Fibroblast of lung (primary cell): Measurements from ENCODE around the gene WWOX. TPM values are rescaled to one million over a fixed set of nuclear protein-coding genes. Genes with fewer than 3 reads are reported as not detected.

Source experiments
- DNase-seq, 2 donors: peaks; one replicate each; pipeline versions ENCODE4 v3.0.0 to v3.0.0-alpha.2; 2010; ENCODE audit warnings: low read depth in 2 of 2
- H2AFZ ChIP-seq: 2 replicates; pipeline ENCODE4 v1.5.1; 2012; ENCODE audit warnings: low read length, control low read depth, inconsistent platforms
- H3K27ac ChIP-seq: 2 replicates; pipeline ENCODE4 v1.5.1; 2011; ENCODE audit warnings: low read length, control low read depth; ENCODE audit not compliant: insufficient read depth
- H3K27me3 ChIP-seq: 2 replicates; pipeline ENCODE4 v1.5.1; 2011; ENCODE audit warnings: mild to moderate bottlenecking, low read length; ENCODE audit not compliant: control insufficient read depth, insufficient read depth
- H3K36me3 ChIP-seq: 2 replicates; pipeline ENCODE4 v1.5.1; 2011; ENCODE audit warnings: low read length; ENCODE audit not compliant: control insufficient read depth, insufficient read depth
- H3K4me1 ChIP-seq: 2 replicates; pipeline ENCODE4 v1.5.1; 2011; ENCODE audit warnings: low read length; ENCODE audit not compliant: control insufficient read depth, insufficient read depth; ENCODE audit errors: extremely low read depth
- H3K4me2 ChIP-seq: 2 replicates; pipeline ENCODE4 v1.5.1; 2011; ENCODE audit warnings: low read length, control low read depth; ENCODE audit not compliant: insufficient read depth; ENCODE audit errors: extremely low read depth
- H3K4me3 ChIP-seq, 4 experiments: fragments of 200-600 bp in 1 of 4; sonication (generic) in 1 of 4; replicated peaks in 1 of 4; 2 replicates each; pipeline ENCODE4 v1.5.1; 2011 to 2016; ENCODE audit warnings: low read length in 4 of 4, low read depth in 3 of 4, mild to moderate bottlenecking in 3 of 4, control low read depth in 2 of 4, inconsistent platforms in 1 of 4, mixed read lengths in 1 of 4; ENCODE audit not compliant: insufficient read depth in 1 of 4; ENCODE audit errors: control extremely low read depth in 1 of 4
- H3K79me2 ChIP-seq: 2 replicates; pipeline ENCODE4 v1.5.1; 2012; ENCODE audit warnings: mild to moderate bottlenecking, low read length, inconsistent platforms; ENCODE audit not compliant: control insufficient read depth, insufficient read depth
- H3K9ac ChIP-seq: 2 replicates; pipeline ENCODE4 v1.5.1; 2011; ENCODE audit warnings: mild to moderate bottlenecking, low read length, control low read depth; ENCODE audit not compliant: insufficient read depth
- H3K9me3 ChIP-seq: 2 replicates; pipeline ENCODE4 v1.5.1; 2012; ENCODE audit warnings: low read depth, low read length; ENCODE audit not compliant: control insufficient read depth, insufficient read depth
- H4K20me1 ChIP-seq: 2 replicates; pipeline ENCODE4 v1.5.1; 2011; ENCODE audit warnings: low read length; ENCODE audit not compliant: control insufficient read depth, insufficient read depth; ENCODE audit errors: extremely low read depth
- CTCF ChIP-seq, 2 donors: IDR thresholded peaks in 1 of 2; conservative IDR thresholded peaks in 1 of 2; 1 replicate in 1 of 2; 2 replicates in 1 of 2; pipeline ENCODE4 v1.5.1; 2011 to 2012; ENCODE audit warnings: low read length in 2 of 2, control low read depth in 1 of 2, inconsistent platforms in 1 of 2, low read depth in 1 of 2, mild to moderate bottlenecking in 1 of 2
- EZH2 ChIP-seq: IDR thresholded peaks from 2 replicates; pipeline ENCODE4 v1.5.1; 2012; ENCODE audit warnings: low read length, control low read depth, mild to moderate bottlenecking; ENCODE audit errors: missing control alignments
- polyA plus RNA-seq, 2 donors: library from polyadenylated mRNA; depleted of rRNA in 1 of 2; stranded (reverse) in 1 of 2; unstranded in 1 of 2; fragments of >200 nt; gene quantifications; 2 replicates each; pipeline ENCODE4 v1.2.1, GENCODE V29; 2011 to 2012; ENCODE audit warnings: missing spikeins in 1 of 2
- total RNA-seq: library from RNA; depleted of rRNA; stranded (reverse); fragments of >200 nt; gene quantifications from 2 replicates; pipeline ENCODE4 v1.2.1, GENCODE V29; 2014

WWOX gene
- total and polyA plus RNA-seq, 2 donors (not counting 1 experiment from before 2014, with no cell fraction given), result 5.6 to 16.3 TPM

DNA sequence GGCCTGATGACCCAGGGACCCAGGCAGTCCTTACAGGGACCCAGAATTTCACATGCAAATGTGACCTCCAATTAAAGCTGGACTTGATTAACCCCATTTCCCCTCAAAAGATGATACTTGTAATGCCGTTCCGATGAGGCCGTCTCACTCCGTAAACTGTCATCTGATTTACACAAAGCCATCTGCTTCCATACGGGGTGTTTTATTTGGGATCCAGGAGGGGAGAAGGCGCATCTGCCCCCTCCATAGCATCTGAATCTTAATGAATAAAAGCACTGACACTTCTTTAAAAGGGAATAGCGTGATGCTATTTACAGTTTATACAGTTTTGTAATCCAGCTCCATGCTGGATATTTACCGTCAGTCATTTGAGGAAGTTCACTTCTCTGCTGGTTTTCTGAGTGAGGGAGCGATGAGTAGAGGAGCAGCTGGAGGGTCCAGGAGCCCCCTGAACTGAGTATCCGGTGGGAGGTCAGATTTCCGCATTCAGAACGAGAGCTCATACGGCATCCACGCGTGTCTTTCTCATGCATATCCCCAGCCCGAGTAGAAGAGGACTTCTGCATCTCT lies 452.7 kb downstream of the WWOX start:
- Histone ChIP-seq H4K20me1 (no peaks in the 10 kb centered on the region), H3K4me1 (no peaks in the 10 kb centered on the region), H3K4me3 (no peak overlapping the region), H3K9me3 (no peaks in the 10 kb centered on the region), H3K9ac (no peak overlapping the region), H3K79me2 (no peaks in the 10 kb centered on the region), H3K4me2 (no peak overlapping the region), H2AFZ (no peak overlapping the region), H3K36me3 (no peaks in the 10 kb centered on the region), H3K27me3 (no peaks in the 10 kb centered on the region), H3K27ac (no peak overlapping the region)
- DNase-seq, result no peak
- TF ChIP-seq EZH2 (no peak), CTCF (conservative IDR thresholded peaks at IDR 0.05 in 1 of 2, IDR thresholded peaks at IDR 0.05 in 1 of 2; ENCODE audit: low read depth in 1 of 2, low read length in 2 of 2) (no peak)

- no peak overlapping the region for H3K4me2 ChIP-seq
- no peaks in the 10 kb centered on the region for H3K36me3 ChIP-seq
- H3K9ac ChIP-seq, result no peak overlapping the region
- H4K20me1 ChIP-seq, result no peaks in the 10 kb centered on the region
- H3K9me3 ChIP-seq, result no peaks in the 10 kb centered on the region
- no peak overlapping the region for H3K27ac ChIP-seq
- DNase-seq, result no peak
- no peaks in the 10 kb centered on the region for H3K27me3 ChIP-seq
- H3K4me3 ChIP-seq, result no peak overlapping the region
- no peaks in the 10 kb centered on the region for H3K4me1 ChIP-seq
- TF ChIP-seq EZH2 (no peak), CTCF (conservative IDR thresholded peaks at IDR 0.05 in 1 of 2, IDR thresholded peaks at IDR 0.05 in 1 of 2; ENCODE audit: low read depth in 1 of 2, low read length in 2 of 2) (no peak)
- no peaks in the 10 kb centered on the region for H3K79me2 ChIP-seq
- H2AFZ ChIP-seq, result no peak overlapping the region
These were observed 453.3 kb downstream of the WWOX start for GRCh38 chr16:78552716-78553115.

DNA sequence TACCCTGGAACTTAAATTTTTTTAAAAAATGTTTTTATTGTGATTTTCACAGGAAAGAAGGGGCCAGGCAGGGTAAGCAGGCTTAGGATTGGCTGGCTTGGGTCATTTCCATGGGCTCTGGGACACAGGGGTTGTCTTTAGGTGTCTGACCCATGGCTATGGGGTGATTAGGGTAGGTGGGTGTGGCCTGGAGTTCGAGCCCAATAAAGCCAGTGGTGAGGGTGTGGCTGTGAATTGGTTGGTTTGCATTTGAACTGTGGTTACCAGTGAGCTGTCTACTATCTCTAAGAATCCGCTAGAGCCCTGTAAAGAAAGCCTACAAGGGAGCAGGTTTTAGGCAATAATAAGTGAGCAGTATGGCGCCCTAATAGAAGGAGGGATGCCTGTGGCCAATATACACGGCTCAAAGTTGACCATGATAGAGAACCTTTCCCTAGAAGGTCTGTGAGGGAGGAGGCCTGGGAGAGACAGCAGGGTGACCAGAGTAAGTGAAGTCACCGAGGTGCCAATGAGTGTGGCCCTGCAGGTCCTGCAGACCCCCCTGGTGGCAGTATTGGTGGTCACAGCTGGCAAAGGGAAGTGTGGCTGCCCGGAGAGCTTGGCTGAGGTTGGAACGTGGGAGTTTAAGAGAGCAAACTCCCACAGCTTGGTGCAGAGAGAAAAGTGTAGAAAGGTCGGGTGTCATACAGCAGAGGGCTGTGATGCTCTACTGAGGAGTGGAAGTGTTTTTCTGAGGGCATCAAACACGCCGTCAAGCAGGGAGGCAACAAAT lies 454.0 kb downstream of the WWOX start:
- TF ChIP-seq EZH2, result no peak
- no peak for TF ChIP-seq CTCF (conservative IDR thresholded peaks at IDR 0.05 in 1 of 2, IDR thresholded peaks at IDR 0.05 in 1 of 2; ENCODE audit: low read depth in 1 of 2, low read length in 2 of 2)
- no peak for DNase-seq

More for the DNA sequence above, 454.0 kb downstream of the WWOX start:
- H3K27ac ChIP-seq, result no peak overlapping the region
- no peaks in the 10 kb centered on the region for H3K79me2 ChIP-seq
- H3K9me3 ChIP-seq, result no peaks in the 10 kb centered on the region
- H4K20me1 ChIP-seq, result no peaks in the 10 kb centered on the region
- no peaks in the 10 kb centered on the region for H3K36me3 ChIP-seq
- H3K9ac ChIP-seq, result no peak overlapping the region
- no peaks in the 10 kb centered on the region for H3K27me3 ChIP-seq
- no peaks in the 10 kb centered on the region for H3K4me1 ChIP-seq
- no peak overlapping the region for H3K4me3 ChIP-seq
- H2AFZ ChIP-seq, result no peak overlapping the region
- H3K4me2 ChIP-seq, result no peak overlapping the region
